A549 (cell line): Measurements from ENCODE around the gene NOL9. TPM values are rescaled to one million over a fixed set of nuclear protein-coding genes. Genes with fewer than 3 reads are reported as not detected.

ENCODE experiments used
- ATAC-seq, 2 experiments: fragments of 200-7000 bp in 1 of 2; fragments of >200 bp in 1 of 2; cut with Nextera tagmentation in 1 of 2; cut with Tn5 transposase in 1 of 2; 3 replicates each; pipeline versions ENCODE4 v1.8.0 to v1.9.1; 2018 to 2020; ENCODE audit warnings: mild to moderate bottlenecking in 1 of 2, moderate library complexity in 1 of 2
- CTCF ChIA-PET: fragments of 300-600 bp; sonication (Branson Sonifier 250); formaldehyde crosslinking; extraction: SDS; loops from one replicate; lab custom pipeline; 2021; ENCODE audit warnings: antibody characterized with exemption, inconsistent platforms; lab: Yijun Ruan, JAX
- POLR2A ChIA-PET: fragments of 350-600 bp; formaldehyde crosslinking; extraction: SDS; loops from one replicate; lab custom pipeline; 2021; ENCODE audit warnings: antibody characterized with exemption, inconsistent platforms; lab: Yijun Ruan, JAX
- DNase-seq, 2 experiments: peaks; one replicate each; pipeline versions ENCODE4 v3.0.0 to v3.0.0-alpha.2; 2011 to 2016; ENCODE audit warnings: low read depth in 1 of 2, low spot score in 1 of 2
- FAIRE-seq: peaks from 2 replicates; lab custom pipeline; 2011; peaks lifted over from hg19 to GRCh38; lab: Jason Lieb, UNC
- H3K27ac ChIP-seq, 2 experiments: fragments of >200 bp; sonication (Bioruptor Twin); formaldehyde crosslinking; 3 replicates each; pipeline ENCODE4 v1.5.1; 2016 to 2017
- H3K4me1 ChIP-seq: fragments of >200 bp; sonication (Bioruptor Twin); formaldehyde crosslinking; 3 replicates; pipeline ENCODE4 v1.6.1; 2016
- H3K4me2 ChIP-seq: fragments of >200 bp; sonication (Bioruptor Twin); formaldehyde crosslinking; 3 replicates; pipeline ENCODE4 v1.6.1; 2016
- H3K4me3 ChIP-seq: fragments of >200 bp; sonication (Bioruptor Twin); formaldehyde crosslinking; 3 replicates; pipeline ENCODE4 v1.5.1; 2016
- H3K9me3 ChIP-seq: fragments of >200 bp; sonication (Bioruptor Twin); formaldehyde crosslinking; 3 replicates; pipeline ENCODE4 v1.6.1; 2016
- BHLHE40 ChIP-seq: IDR thresholded peaks from 2 replicates; pipeline ENCODE4 v1.6.1; 2012; ENCODE audit warnings: low read depth, low read length, inconsistent platforms
- CBX2 ChIP-seq: fragments of 200-600 bp; sonication (generic); IDR thresholded peaks from 2 replicates; pipeline ENCODE4 v1.6.1; 2016; ENCODE audit warnings: low read depth, mild to moderate bottlenecking, borderline replicate concordance
- CBX8 ChIP-seq: fragments of 200-600 bp; sonication (generic); IDR thresholded peaks from 2 replicates; pipeline ENCODE4 v1.6.1; 2016
- EHF ChIP-seq: fragments of 250-450 bp; sonication (Bioruptor Pico); IDR thresholded peaks from 2 replicates; pipeline ENCODE4 v1.5.0; 2020; ENCODE audit warnings: mild to moderate bottlenecking
- ESRRA ChIP-seq: fragments of 150-350 bp; IDR thresholded peaks from 2 replicates; pipeline ENCODE4 v1.6.1; 2014; ENCODE audit warnings: mild to moderate bottlenecking, low read length, borderline replicate concordance
- FOSB ChIP-seq: fragments of 250-450 bp; sonication (Bioruptor Pico); IDR thresholded peaks from 2 replicates; pipeline ENCODE4 v1.5.0; 2020; ENCODE audit warnings: mild to moderate bottlenecking, moderate library complexity
- FOSL2 ChIP-seq, 2 experiments: fragments of 450-650 bp in 1 of 2; fragments of >200 bp in 1 of 2; sonication (Bioruptor Twin) in 1 of 2; formaldehyde crosslinking; IDR thresholded peaks; 2 replicates each; pipeline versions ENCODE4 v1.5.0 to v1.6.1; 2016 to 2020; ENCODE audit warnings: mild to moderate bottlenecking in 1 of 2, moderate library complexity in 1 of 2
- FOXS1 ChIP-seq: fragments of 250-450 bp; sonication (Bioruptor Pico); IDR thresholded peaks from 2 replicates; pipeline ENCODE4 v1.5.0; 2020; ENCODE audit warnings: mild to moderate bottlenecking, moderate library complexity
- HOXA7 ChIP-seq: fragments of 250-450 bp; sonication (Bioruptor Pico); IDR thresholded peaks from 2 replicates; pipeline ENCODE4 v1.5.0; 2020; ENCODE audit warnings: mild to moderate bottlenecking, moderate library complexity
- MAZ ChIP-seq: fragments of 150-350 bp; IDR thresholded peaks from 2 replicates; pipeline ENCODE4 v1.6.1; 2014; ENCODE audit warnings: antibody characterized with exemption, low read depth, low read length, borderline replicate concordance
- NR3C1 ChIP-seq: fragments of >200 bp; sonication (Bioruptor Twin); formaldehyde crosslinking; IDR thresholded peaks from 3 replicates; pipeline ENCODE4 v1.6.1; 2017
- PHF8 ChIP-seq: fragments of 200-600 bp; sonication (generic); IDR thresholded peaks from 2 replicates; pipeline ENCODE4 v1.6.1; 2016; ENCODE audit warnings: low read depth, mild to moderate bottlenecking, antibody characterized with exemption, moderate library complexity, borderline replicate concordance
- RCOR1 ChIP-seq: fragments of 150-350 bp; IDR thresholded peaks from 2 replicates; pipeline ENCODE4 v1.6.1; 2014; ENCODE audit warnings: antibody characterized with exemption, low read length, low read depth
- RNF2 ChIP-seq: fragments of 200-600 bp; sonication (generic); IDR thresholded peaks from 2 replicates; pipeline ENCODE4 v1.6.1; 2016; ENCODE audit warnings: low read depth, mild to moderate bottlenecking, antibody characterized with exemption, moderate library complexity, borderline replicate concordance
- ZC3H11A ChIP-seq: fragments of 450-650 bp; IDR thresholded peaks from 2 replicates; pipeline ENCODE4 v1.6.1; 2014; ENCODE audit warnings: antibody characterized with exemption, mild to moderate bottlenecking
- ZFP36 ChIP-seq: fragments of 450-650 bp; IDR thresholded peaks from 2 replicates; pipeline ENCODE4 v1.6.1; 2014; ENCODE audit warnings: borderline replicate concordance; ENCODE audit not compliant: partially characterized antibody
- ZSCAN20 ChIP-seq: fragments of 250-450 bp; sonication (Bioruptor Pico); IDR thresholded peaks from 2 replicates; pipeline ENCODE4 v1.8.0; 2022; ENCODE audit warnings: mild to moderate bottlenecking, moderate library complexity
- WGBS: methylation state at CpG from one replicate; pipeline ENCODE4 v1.1.6; 2017; ENCODE audit errors: missing lambda C conversion rate; 5-methylcytosine and 5-hydroxymethylcytosine counted together
- polyA plus RNA-seq, 4 experiments: library from polyadenylated mRNA; depleted of rRNA in 3 of 4; stranded (reverse); fragments of >200 nt; fragmentation: RNase III in 1 of 4; extraction: RNeasy Plus Mini Kit Qiagen cat#74134 plus additional on column Dnase treatment in 1 of 4; gene quantifications; 2 replicates in 3 of 4; 3 replicates in 1 of 4; pipeline ENCODE4 v1.2.3, GENCODE V29; 2011 to 2017
- TF ChIP-seq, protein P1 (sequence below): fragments of >200 bp; sonication (Bioruptor Twin); formaldehyde crosslinking; IDR thresholded peaks from 3 replicates; pipeline ENCODE4 v1.6.1; 2016
- TF ChIP-seq, protein P2 (sequence below): fragments of >200 bp; sonication (Bioruptor Twin); formaldehyde crosslinking; IDR thresholded peaks from 2 replicates; pipeline ENCODE4 v1.6.1; 2016
- TF ChIP-seq, protein P3 (sequence below): fragments of 150-350 bp; IDR thresholded peaks from 2 replicates; pipeline ENCODE4 v1.6.1; 2014; ENCODE audit warnings: low read depth, mild to moderate bottlenecking, low read length

Gene NOL9
- polyA plus RNA-seq, 2 of the 4 experiments (the other 2 are of a cell fraction), result 4.4 to 19.3 TPM

DNA sequence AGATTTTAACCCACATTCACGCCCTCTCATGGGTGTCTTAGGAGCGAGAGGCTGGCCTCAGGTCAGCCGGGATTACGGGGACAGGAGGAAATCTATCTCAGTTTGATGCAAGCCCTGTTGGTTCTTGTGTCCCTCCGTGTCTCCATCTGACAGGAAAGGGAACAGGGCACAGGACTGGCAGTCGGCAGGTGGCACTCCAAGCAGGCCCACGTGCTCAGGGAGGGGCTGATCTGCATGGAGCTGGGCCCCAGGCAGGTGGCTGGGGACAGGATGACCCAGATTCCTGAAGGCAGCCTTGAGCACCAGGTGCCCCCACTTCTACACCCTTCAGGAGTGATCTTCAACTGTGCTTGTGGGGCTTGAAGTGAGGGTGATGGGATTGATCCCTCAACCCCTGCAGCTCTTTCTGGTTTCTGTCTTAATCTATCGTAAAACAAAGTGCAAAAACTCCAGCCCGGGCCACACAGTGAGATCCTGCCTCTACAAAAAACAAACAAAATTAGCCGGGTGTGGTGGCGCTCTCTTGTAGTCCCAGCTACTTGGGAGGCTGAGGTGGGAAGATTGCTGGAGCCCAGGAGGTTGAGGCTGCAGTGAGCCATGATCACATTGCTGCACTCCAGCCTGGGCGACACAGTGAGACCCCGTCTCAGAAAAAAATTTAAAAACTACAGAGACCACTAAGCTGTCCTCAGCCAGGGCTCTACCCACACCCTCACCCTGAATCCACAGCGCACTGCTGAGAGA is 71.1 kb downstream of the NOL9 start (continued):
- TF ChIP-seq, protein P1, sequence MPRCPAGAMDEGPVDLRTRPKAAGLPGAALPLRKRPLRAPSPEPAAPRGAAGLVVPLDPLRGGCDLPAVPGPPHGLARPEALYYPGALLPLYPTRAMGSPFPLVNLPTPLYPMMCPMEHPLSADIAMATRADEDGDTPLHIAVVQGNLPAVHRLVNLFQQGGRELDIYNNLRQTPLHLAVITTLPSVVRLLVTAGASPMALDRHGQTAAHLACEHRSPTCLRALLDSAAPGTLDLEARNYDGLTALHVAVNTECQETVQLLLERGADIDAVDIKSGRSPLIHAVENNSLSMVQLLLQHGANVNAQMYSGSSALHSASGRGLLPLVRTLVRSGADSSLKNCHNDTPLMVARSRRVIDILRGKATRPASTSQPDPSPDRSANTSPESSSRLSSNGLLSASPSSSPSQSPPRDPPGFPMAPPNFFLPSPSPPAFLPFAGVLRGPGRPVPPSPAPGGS, result no peak
- no peak for TF ChIP-seq HOXA7 (CRISPR knock-in tag)
- no peak for TF ChIP-seq EHF
- TF ChIP-seq ZFP36, result no peak
- no peak for TF ChIP-seq NR3C1
- TF ChIP-seq FOSL2 (IDR thresholded peaks at IDR 0.05), result no peak
- TF ChIP-seq FOSL2 (CRISPR knock-in tag; IDR thresholded peaks at IDR 0.05), result no peak
- no peak for TF ChIP-seq CBX2
- TF ChIP-seq RNF2, result no peak
- no peak for TF ChIP-seq MAZ
- no peak for TF ChIP-seq ESRRA

DNA sequence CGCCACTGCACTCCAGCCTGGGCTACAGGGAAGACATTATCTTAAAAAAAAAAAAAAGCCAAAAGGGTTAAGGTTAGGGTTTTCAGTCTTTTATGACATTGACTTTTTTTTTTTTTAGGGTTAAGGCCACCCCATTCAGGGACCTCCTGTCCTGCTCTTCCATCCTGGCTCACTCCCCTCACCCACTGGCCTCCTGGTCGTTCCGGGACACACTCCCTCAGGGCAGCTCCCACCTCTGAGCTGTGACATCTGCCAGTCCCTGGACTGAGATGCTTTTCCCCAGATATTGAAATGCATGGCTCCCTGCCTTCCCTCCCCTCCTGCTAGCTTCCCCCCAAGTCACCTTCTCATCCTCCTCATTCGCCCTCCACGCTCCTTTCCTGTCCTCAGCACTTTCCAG is 72.5 kb downstream of the NOL9 start:
- no peak overlapping the region for H3K27ac ChIP-seq
- CTCF ChIA-PET, result interaction anchor here (0.9 to 3.2 kb wide), 4 partner anchors 9 to 167 kb away, joined by 3 to 26 read pairs (median 3); partner anchors contain the start of gene PLEKHG5
- FAIRE-seq (no peak), DNase-seq (no peak), ATAC-seq (no peak)
- no peaks in the 10 kb centered on the region for H3K9me3 ChIP-seq
- 0 out of 3 replicates have a peak, but pooled peaks cover 3% of the 10 kb centered on the region for H3K4me1 ChIP-seq
- H3K4me2 ChIP-seq, result no peak overlapping the region
- POLR2A ChIA-PET, result no interaction called here
- no peak overlapping the region for H3K4me3 ChIP-seq
- 90% methylated on average over 5 of the region's 5 CpGs for WGBS
- TF ChIP-seq, protein P2, sequence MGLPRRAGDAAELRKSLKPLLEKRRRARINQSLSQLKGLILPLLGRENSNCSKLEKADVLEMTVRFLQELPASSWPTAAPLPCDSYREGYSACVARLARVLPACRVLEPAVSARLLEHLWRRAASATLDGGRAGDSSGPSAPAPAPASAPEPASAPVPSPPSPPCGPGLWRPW, result no peak
- TF ChIP-seq FOSB (CRISPR knock-in tag), result no peak
- no peak for TF ChIP-seq BHLHE40
- no peak for TF ChIP-seq CBX8
- no peak for TF ChIP-seq RCOR1

DNA sequence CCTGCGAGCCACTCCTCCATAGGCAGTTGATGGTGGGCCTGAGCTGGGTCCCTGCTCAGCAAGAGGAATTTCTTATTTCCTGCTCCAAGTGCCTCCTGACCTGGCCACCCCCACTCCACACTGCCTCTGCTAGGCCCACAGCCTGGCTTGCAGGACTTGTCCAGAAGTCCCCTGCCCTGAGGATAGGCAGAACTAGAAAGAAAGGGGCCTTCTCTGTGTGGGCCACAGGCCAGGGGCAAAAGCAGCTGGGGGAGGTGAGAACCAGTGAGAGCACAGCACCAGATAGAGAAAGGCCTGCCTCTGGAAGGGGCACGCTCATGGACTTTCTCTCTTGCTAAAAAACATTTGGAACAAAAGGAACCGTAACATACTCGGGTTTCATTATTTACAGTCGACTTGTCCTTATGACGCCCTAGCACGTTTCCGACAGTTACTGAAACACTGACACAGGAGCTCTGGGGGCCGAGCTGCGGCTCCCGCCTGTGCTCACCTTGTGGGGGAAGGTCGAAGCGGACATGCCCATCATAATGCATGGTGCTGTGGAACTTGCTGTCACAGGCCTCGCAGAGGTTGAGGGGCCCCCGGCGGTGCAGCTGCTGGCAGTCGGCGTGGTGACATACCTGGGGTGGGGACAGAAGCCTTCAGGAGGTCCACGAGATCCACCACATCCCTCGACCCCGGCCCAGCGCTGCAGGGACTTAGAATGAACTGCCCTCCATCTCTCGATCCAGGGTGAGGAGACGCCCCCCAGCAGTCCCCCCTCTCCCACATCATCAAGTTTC is 77.1 kb downstream of the NOL9 start:
- no peak overlapping the region for H3K4me2 ChIP-seq
- DNase-seq, result no peak

More for the DNA sequence above, 77.1 kb downstream of the NOL9 start:
- TF ChIP-seq CBX2 (no peak), RNF2 (no peak), CBX8 (no peak), BHLHE40 (no peak), ZSCAN20 (CRISPR knock-in tag) (no peak), PHF8 (no peak), ZC3H11A (no peak), FOXS1 (no peak)
- TF ChIP-seq, protein P3, sequence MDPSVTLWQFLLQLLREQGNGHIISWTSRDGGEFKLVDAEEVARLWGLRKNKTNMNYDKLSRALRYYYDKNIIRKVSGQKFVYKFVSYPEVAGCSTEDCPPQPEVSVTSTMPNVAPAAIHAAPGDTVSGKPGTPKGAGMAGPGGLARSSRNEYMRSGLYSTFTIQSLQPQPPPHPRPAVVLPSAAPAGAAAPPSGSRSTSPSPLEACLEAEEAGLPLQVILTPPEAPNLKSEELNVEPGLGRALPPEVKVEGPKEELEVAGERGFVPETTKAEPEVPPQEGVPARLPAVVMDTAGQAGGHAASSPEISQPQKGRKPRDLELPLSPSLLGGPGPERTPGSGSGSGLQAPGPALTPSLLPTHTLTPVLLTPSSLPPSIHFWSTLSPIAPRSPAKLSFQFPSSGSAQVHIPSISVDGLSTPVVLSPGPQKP, result no peak
- TF ChIP-seq, all 56 proteins: peak for 0
- Histone ChIP-seq H3K4me1 (peaks cover 7% of the 10 kb centered on the region; the same call in 1 of the 3 replicates), H3K9me3 (no peaks in the 10 kb centered on the region), H3K4me3 (no peak overlapping the region), H3K27ac (no peak overlapping the region)
- WGBS, result 85% methylated on average over 20 of the region's 24 CpGs
- ATAC-seq (no peak), FAIRE-seq (no peak)
- ChIA-PET CTCF (interaction anchor here (0.9 to 6.9 kb wide), 9 partner anchors 9 to 231 kb away, joined by 3 to 35 read pairs (median 5); partner anchors contain the start of gene PLEKHG5), POLR2A (no interaction called here)
